Mononuclear cell (primary cell): ENCODE results near the gene GPC6. TPM values are rescaled to one million over a fixed set of nuclear protein-coding genes. Genes with fewer than 3 reads are reported as not detected.

Experiments used
- H3K27me3 ChIP-seq: 2 replicates; pipeline ENCODE4 v1.6.0; 2011; ENCODE audit warnings: low read length, control low read depth; ENCODE audit not compliant: insufficient read depth
- H3K4me1 ChIP-seq: 2 replicates; pipeline ENCODE4 v1.5.1; 2011; ENCODE audit warnings: mild to moderate bottlenecking, low read length, control low read depth; ENCODE audit not compliant: insufficient read depth
- H3K4me3 ChIP-seq: 2 replicates; pipeline ENCODE4 v1.5.1; 2011; ENCODE audit warnings: mild to moderate bottlenecking, low read length, moderate library complexity
- H3K9me3 ChIP-seq: 2 replicates; pipeline ENCODE4 v1.5.1; 2011; ENCODE audit warnings: low read depth, mild to moderate bottlenecking, control low read depth, low read length
- total RNA-seq: library from RNA; depleted of rRNA; stranded (reverse); fragments of >200 nt; gene quantifications from one replicate; pipeline ENCODE4 v1.2.3, GENCODE V29; 2012

The GPC6 gene
- total RNA-seq, 1 donor: 0.31 TPM

DNA sequence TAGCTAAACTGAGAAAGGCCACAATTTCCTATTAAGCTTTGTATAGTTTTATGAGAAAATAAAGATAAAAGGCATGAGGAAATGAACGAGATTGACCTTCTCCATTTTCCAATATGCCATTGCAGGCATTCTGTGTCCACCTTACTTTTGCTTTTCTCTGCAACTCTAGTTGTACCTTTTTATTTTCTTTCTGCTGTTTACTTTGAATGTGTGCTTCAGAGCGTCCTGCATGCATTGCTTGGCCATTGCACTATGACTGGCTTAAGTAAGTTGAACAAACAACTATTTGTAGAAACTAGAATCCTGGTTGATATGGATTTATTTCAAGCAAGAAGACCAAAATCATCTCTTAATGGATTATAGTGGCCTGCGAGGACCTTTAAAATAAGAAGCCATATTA is 510.3 kb downstream of the GPC6 start:
- Histone ChIP-seq H3K9me3 (no peaks in the 10 kb centered on the region), H3K27me3 (no peaks in the 10 kb centered on the region), H3K4me1 (no peaks in the 10 kb centered on the region), H3K4me3 (no peak overlapping the region)

DNA sequence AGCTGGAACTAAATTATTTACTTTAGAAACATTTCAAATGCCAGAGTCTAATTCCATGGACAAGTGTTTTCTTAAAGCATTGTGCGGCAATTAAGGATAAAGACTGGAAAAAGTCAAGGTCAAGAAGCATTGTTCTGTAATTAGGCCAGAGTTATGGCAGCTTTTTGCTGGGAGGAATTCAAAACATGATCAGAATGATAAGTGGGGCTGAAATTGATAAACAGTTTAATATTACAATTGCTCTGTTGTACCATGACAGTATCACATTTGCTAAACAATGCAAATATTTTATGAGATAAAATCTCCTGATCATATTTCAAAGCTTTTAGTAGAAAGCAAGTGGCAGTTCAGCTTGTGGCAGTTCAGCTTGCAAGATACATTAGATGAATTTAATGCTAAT is 513.7 kb downstream of the GPC6 start:
- Histone ChIP-seq H3K9me3 (no peaks in the 10 kb centered on the region), H3K4me3 (no peak overlapping the region), H3K4me1 (no peaks in the 10 kb centered on the region), H3K27me3 (no peaks in the 10 kb centered on the region)

DNA sequence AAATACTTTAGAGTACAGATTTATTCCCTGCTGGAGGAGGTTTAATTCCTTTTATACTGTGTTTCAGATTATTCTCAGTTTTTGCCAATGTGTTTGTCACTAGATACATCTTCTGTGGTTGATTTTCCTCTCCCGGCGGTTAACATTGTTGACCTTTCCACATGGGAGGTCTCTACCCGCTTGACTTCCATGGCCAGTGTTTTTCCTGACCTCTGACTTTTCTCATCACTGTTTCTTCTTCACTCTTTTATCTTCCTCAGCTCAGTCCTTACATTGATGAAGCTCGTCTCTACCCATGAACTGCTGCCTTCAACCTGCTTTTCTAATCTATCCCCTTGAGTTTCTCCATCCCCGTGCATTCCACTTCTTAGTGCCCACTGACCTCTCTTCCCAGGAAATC is 517.4 kb downstream of the GPC6 start:
- Histone ChIP-seq H3K4me3 (no peak overlapping the region), H3K9me3 (no peaks in the 10 kb centered on the region), H3K27me3 (no peaks in the 10 kb centered on the region), H3K4me1 (no peaks in the 10 kb centered on the region)

DNA sequence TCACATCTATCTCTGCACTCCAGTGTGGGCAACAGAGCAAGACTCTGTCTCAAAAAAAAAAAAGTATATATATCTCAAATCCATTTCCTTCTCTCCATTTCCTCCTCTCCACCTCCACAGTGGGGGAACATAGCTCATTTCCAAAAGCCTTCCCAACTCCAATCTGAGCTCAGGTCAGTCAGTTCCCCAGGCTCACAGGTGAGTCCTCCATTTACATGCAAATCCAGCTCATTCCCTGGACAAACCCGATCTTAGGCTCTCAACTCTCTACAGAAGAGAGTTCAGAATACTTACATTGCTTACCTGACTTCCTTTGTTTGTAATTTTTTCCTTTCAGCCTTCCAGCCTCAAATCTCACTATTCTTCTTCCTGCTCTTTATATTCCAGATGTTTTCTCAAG is 518.3 kb downstream of the GPC6 start:
- Histone ChIP-seq H3K9me3 (no peaks in the 10 kb centered on the region), H3K4me3 (no peak overlapping the region), H3K4me1 (no peaks in the 10 kb centered on the region), H3K27me3 (no peaks in the 10 kb centered on the region)

DNA sequence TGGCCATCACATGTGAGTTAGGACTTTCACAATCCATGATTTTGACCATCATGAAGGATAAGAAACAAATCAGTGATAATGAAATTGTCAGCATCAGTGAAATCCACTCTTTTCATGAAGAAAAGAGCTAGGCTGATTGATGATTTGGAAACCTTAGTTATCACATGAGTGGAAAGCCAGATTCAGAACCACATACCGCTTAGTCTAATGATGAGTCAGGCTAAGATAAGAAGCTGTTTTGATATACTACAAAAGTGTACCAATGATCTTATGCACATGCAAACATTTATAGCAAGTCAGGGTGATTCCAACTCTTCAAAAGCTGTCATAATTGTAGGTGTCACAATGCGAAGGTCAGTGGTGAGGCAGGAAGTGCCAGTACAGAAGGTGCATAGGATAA is 519.3 kb downstream of the GPC6 start:
- Histone ChIP-seq H3K4me3 (no peak overlapping the region), H3K9me3 (no peaks in the 10 kb centered on the region), H3K27me3 (no peaks in the 10 kb centered on the region), H3K4me1 (no peaks in the 10 kb centered on the region)

DNA sequence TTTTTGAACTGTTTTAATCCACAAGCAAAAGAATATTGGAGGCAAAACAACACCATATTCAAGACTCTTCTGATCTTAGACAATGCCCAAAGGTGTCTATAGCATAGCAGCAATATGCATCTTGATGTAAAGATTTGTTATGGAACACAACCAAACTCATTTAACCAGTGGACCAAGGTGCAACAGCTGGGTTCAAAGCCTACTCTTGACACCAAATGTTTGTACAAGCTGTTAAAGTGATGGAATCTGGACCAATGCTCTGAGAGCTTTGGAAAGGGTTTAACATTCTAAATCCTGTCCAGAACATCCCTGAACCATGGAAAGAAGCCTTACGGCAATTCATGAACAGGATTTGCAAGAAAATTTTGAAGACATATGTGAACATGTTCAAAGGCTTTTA is 520.0 kb downstream of the GPC6 start:
- no peak overlapping the region for H3K4me3 ChIP-seq
- no peaks in the 10 kb centered on the region for H3K27me3 ChIP-seq
- no peaks in the 10 kb centered on the region for H3K9me3 ChIP-seq
- H3K4me1 ChIP-seq: no peaks in the 10 kb centered on the region

DNA sequence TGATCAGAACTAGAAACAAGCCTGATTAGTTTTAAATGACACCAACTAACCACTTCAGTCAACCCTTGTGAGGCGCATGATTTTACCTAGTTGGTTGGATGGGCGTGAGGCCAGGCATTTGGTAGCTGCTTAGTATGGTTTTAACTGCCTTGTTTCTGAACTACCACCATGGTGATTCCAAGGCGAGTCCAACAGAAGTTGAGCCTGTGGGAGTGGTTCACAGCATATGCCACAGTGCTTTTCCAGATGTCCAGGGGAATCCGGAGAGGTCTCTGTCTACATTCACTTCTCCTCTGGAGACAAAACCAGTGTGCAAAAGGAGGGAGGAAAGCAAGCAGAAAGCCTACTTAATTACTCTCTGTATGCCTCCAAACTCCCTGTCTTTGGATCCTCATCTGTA is 524.1 kb downstream of the GPC6 start:
- Histone ChIP-seq H3K4me1 (no peaks in the 10 kb centered on the region), H3K4me3 (no peak overlapping the region), H3K27me3 (no peaks in the 10 kb centered on the region), H3K9me3 (no peaks in the 10 kb centered on the region)

DNA sequence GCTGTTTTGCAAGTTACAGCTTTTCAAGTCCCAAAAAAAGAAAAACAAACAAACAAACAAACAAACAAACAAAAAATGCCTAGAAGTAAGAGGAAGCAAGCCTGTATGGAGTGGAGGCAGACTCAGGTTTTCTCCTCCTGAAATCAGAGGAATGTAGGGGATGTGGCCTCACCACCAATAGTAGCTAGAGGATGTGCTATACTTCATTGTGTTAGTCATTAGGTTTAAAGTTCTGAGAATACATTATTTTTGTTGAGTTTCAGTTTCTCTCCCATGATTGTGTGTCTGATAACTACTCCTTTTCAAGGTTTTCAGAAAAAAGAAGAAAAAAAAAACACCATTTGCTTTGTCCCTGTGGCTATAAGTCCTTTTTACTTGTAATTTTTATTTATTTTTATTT is 524.5 kb downstream of the GPC6 start:
- H3K4me1 ChIP-seq: no peaks in the 10 kb centered on the region
- H3K27me3 ChIP-seq: no peaks in the 10 kb centered on the region
- H3K4me3 ChIP-seq: no peak overlapping the region

DNA sequence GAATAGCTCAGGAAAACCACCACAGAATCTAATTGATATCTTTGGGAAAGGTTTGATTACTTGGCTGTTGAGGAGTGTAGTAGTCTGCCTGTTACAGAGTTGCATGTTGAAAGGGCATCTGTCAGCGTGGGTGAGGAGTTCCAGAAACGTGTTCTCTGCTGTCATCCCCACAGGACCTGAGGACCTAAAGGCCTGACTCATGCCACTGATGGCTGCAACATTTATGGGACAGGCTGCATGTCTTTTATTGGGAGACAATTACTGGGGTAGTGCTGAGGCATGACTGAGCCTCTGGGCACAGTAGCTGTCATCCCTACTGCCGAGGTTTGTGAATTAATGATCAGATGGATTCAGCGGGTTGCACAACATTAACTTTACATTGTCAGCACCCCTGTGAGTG is 525.9 kb downstream of the GPC6 start:
- H3K4me3 ChIP-seq: no peak overlapping the region
- H3K9me3 ChIP-seq: no peaks in the 10 kb centered on the region
- no peaks in the 10 kb centered on the region for H3K4me1 ChIP-seq
- no peaks in the 10 kb centered on the region for H3K27me3 ChIP-seq

More for the DNA sequence above, 524.5 kb downstream of the GPC6 start:
- no peaks in the 10 kb centered on the region for H3K9me3 ChIP-seq

DNA sequence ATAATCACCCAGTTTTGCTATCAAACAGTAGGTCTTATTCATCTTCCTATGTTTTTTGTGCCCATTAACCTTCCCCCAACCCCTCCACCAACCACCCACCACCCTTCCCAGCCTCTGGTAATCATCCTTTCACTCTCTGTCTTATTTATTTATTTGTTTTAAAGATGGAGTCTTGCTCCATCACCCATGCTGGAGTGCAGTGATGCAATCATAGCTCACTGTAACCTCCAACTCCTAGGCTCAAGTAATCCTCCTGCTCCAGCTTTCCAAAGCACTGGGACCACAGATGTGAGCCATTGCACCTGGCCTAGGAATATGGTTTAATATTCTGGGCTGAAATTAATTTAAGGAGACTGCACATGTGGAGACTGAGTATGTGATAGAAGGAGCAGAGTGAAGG is 527.0 kb downstream of the GPC6 start:
- no peaks in the 10 kb centered on the region for H3K27me3 ChIP-seq
- H3K4me3 ChIP-seq: no peak overlapping the region
- H3K4me1 ChIP-seq: no peaks in the 10 kb centered on the region
- H3K9me3 ChIP-seq: no peaks in the 10 kb centered on the region

DNA sequence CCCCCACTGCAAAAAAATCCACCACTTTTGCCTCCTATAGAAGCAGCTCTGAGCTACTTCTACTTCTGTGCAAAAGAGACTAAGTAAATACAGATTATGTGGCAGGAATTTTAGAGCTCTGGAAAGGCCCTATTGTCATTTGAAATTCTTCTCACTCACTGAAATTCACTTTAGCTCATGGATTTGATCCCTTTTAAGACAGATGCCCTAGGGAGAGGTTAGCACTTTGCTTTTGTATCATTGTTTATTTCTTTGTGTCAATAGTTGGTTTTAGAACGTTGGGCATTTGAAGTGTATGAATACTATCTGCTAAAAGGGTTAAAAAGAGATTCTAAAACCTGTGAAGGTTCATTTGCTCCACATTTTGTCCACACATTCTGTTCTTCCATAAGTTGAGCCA is 528.7 kb downstream of the GPC6 start:
- Histone ChIP-seq H3K4me1 (no peaks in the 10 kb centered on the region), H3K4me3 (no peak overlapping the region), H3K27me3 (no peaks in the 10 kb centered on the region), H3K9me3 (no peaks in the 10 kb centered on the region)

DNA sequence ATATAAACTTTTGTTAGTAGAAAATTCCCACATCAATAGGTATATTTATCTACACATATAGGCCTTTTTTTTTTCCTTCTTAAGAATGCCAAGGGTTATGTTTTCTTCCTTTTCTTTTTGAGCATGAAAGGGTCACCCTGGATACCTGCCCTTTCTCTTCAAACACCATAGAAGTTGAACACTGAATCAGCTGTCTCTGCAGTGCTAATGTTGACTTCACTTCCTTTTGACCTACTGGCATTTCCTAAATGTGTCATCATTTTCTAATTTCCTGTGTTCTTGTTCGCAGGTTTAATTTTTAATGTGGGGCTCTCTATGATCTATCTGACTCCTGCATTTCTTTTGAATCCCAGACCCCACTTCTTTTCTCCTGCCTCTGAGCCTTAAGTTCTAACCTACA is 532.0 kb downstream of the GPC6 start:
- H3K4me1 ChIP-seq: no peaks in the 10 kb centered on the region
- H3K4me3 ChIP-seq: no peak overlapping the region
- no peaks in the 10 kb centered on the region for H3K9me3 ChIP-seq
- no peaks in the 10 kb centered on the region for H3K27me3 ChIP-seq

DNA sequence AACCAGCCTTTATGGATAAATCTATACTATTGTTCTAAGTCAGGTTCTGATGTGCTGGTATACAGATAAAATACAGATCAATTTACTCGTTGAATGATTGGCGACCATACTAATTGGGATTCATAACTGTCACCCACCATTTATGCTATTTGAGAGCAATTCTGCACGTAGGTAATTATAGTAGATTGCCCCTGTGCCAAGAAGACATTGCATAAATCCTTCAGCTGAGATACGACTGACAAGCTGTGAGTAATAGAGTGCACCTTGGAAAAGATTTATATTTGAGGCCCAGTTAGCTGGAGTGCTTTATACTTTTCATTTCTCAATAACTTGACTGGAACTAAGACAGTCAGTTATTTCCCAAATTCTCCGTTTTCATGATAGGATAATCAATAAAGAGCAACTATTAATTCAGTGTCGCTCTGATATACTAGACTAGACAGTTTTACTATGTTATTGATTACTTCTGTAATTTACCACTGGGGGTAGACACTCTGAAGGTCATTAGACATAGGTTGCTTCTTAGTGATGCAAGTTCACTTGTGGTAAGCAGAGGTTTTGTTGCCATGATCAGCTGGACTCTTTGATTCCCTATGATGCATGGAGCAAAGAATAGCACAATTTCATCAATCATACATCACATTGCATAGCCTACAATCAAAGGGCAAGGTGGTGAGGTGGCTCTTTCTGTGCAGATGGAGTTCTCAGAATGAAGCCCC is 536.3 kb downstream of the GPC6 start:
- H3K9me3 ChIP-seq: no peaks in the 10 kb centered on the region
- H3K4me3 ChIP-seq: no peak overlapping the region
- no peaks in the 10 kb centered on the region for H3K4me1 ChIP-seq
- H3K27me3 ChIP-seq: no peaks in the 10 kb centered on the region

DNA sequence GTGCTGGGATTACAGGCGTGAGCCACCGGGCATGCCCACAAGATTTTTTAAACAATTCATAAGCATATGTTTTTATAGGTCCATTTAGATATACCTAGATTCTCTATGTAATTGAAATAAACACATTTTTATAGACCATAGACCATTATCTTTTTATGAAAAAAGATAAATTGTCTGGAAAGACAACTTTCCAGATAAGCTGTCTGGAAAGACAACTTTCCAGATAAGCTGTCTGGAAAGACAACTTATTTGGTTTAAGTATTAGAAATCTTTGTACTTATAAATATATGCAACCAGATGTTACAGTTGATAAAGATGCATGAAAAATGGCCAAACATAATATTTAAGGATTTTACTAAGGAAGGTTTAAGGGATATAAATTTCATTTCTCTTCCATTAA is 538.5 kb downstream of the GPC6 start:
- Histone ChIP-seq H3K4me3 (no peak overlapping the region), H3K4me1 (no peaks in the 10 kb centered on the region), H3K9me3 (no peaks in the 10 kb centered on the region), H3K27me3 (no peaks in the 10 kb centered on the region)

DNA sequence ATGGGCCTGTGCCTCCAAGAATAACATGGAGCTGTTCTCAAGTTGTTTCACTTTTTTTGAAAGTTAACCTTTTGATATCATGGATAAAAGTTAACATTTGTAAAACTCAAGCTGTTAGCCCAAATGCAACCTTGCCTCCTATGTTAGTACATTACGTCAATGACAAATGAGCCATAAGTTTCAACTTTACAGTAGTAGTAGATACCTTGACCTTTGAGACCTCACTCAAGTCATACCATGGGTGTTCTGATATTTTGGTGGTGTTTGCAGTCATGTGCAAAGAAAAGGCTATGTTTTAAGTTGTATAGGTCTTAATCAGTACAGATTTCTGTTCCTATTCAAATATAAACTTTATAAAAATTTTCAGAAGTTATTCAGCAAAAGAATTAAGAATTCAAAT is 539.2 kb downstream of the GPC6 start:
- no peaks in the 10 kb centered on the region for H3K9me3 ChIP-seq
- H3K4me1 ChIP-seq: no peaks in the 10 kb centered on the region
- no peaks in the 10 kb centered on the region for H3K27me3 ChIP-seq

DNA sequence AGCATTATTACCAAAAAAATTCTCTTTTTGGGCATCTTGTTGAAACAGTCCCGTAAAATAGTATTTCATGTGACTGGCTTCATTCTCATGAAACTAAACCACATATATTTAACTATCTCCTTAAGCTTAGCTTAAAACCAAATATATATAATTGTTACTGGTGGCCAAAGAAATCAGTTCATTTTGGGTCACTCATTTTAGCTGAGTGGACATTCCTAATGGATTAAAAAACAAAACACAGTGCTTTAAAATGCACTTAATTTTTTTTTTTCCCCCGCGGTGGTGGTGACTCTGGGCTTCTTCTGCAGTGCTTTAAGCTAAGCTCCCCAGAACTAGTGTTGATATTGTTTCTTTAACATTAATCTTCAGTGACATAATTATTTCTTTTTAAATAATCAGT is 540.1 kb downstream of the GPC6 start:
- no peaks in the 10 kb centered on the region for H3K9me3 ChIP-seq
- no peaks in the 10 kb centered on the region for H3K4me1 ChIP-seq
- no peaks in the 10 kb centered on the region for H3K27me3 ChIP-seq
- H3K4me3 ChIP-seq: no peak overlapping the region

More for the DNA sequence above, 539.2 kb downstream of the GPC6 start:
- H3K4me3 ChIP-seq: no peak overlapping the region
